HuH-7 (cell line): Measurements from ENCODE around the gene ALKBH4.
"Not testable (repeated sequence)": the region's sequence is repeated elsewhere in the genome, so short reads cannot be mapped to it uniquely, and the experiment has no call there.

ENCODE experiments used
- DNase-seq: peaks from one replicate; pipeline ENCODE4 v3.0.0; 2011; ENCODE audit warnings: low spot score

The ALKBH4 gene

DNA sequence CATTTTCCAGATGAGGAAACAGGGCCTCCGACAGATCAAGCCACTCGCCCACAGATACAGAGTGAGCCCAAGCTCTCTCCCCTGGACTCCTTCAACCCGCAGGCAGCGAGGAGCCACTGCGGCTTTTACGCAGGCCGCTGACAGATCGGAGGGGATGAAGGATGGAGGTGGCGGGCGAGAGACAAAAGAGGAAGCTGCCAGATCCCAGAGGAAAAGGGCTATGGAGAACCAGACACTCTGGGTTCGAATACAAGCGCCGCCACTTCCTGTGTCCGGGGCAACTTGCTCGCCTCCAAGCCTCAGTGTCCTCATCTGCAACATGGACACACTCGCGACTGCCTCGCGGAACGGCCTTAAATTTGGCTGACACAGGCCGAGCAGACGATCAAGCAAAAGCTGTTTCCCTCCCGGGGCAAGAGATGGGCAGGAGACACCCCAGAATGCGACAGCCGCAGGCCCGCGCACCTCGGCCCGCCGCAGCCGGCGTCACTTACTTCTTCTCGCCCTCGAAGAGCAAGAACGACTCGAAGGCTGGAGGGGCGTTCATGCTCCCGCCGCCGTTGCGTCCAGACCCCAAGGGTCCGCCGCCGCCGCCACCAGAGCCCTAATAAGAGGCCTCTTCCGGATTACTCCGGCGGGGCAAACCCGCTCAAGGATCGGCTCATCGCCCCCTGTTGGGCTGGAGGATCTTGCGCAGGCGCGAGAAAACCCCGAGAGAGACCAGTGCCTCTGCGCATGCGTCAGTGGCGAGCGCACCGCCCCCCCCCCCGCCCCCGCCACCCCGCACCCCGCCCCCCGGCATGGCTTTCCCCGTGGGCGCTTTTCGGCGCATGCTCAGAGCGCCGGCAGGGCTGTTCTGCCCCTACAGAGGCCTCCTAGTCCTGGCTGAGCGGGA, 13.9 kb upstream of the ALKBH4 start, which contains the start of gene POLR2J:
Gene POLR2J (minus strand): TSS at position 609 of the 895 bp plus-strand sequence. CDS start 62 bp downstream, at position 547.
- DNase-seq, result not testable (repeated sequence)

DNA sequence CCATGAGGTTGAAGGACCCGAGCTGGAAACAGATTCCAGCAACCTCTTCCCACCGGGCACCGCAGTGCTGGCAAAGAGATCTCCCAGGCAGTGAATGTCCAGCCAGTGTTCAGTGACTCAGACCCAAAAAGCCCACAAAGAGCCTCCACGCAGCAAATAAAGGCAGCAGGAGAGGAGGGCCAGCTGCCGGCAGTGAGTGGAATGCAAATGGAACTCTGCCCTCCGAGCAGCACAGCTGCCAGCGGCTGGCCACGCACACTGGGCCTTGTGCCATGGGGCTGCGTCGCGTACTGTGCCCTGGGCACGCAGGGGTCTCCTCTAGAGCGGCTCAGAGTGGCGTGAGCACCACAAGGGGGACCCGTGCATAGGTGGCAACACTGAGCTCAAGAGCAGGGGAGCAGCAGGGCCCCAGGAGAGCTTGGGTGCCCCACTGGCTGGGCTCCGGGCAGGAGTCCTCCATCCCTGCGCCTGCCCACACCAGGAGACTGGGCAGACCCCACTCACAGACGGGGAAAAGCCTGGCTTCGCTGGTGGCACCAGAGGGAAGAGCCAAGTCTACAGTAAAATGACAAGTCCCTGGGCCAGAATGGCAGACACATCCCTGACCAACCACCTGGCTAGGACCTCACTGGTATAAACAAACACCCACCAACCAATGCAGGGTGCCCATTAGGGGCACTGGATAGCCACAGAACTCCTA, 10.2 kb upstream of the ALKBH4 start:
- DNase-seq, result not testable (repeated sequence)

DNA sequence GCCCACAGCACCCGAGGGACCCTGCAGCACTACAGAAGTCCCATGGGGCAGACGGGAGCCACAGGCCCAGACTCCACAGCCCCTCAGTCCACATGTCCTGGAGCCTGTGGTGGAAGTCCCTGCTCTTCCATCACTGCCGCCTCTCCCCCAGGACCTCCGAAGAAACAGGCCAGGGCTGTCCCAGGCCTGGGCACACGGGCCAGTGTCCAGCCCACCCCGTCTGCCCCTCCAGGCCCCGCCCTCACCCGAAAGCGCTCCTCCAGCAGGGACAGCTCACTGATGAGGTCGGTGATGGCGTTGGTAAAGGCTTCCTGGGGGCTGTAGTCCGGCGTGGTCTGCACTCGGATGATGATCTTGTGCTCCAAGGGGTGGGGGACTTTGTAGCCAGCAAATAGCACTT, 9.5 kb upstream of the ALKBH4 start:
- DNase-seq, result not testable (repeated sequence)

DNA sequence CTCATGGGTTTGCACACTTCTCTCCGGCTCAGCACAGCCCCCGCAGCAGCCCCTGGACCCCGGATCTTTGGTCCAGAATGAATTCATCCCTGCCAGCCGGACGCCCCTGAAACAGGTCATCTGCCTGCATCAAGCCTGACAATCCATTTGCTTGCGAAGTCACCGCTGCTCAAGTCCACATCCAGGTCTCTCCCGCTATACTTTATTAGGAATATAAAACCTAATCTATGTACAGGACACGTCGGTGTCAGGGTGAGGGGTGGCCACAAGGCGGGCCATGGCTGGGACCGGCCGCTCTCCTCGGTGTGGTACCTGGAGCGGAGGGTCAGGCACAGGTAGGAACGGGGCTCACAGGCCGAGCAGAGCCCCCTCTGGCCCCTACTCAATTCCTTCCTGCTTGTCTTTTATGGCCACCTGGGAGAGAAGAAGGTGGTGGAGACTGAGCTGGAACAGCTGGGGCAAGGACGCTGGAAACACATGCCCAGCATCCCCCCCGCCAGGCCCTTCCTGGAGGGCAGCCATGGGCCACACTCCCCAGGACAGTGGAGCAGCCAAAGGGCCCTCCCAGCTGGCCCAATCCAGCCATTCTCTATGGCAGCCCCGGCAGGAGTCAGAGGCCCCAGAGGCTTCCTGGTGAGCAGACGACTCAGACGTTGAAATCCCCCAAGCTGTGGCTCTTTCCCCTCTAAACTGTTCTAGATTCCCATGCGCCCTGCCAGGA, 8.8 kb upstream of the ALKBH4 start:
- no peak for DNase-seq

DNA sequence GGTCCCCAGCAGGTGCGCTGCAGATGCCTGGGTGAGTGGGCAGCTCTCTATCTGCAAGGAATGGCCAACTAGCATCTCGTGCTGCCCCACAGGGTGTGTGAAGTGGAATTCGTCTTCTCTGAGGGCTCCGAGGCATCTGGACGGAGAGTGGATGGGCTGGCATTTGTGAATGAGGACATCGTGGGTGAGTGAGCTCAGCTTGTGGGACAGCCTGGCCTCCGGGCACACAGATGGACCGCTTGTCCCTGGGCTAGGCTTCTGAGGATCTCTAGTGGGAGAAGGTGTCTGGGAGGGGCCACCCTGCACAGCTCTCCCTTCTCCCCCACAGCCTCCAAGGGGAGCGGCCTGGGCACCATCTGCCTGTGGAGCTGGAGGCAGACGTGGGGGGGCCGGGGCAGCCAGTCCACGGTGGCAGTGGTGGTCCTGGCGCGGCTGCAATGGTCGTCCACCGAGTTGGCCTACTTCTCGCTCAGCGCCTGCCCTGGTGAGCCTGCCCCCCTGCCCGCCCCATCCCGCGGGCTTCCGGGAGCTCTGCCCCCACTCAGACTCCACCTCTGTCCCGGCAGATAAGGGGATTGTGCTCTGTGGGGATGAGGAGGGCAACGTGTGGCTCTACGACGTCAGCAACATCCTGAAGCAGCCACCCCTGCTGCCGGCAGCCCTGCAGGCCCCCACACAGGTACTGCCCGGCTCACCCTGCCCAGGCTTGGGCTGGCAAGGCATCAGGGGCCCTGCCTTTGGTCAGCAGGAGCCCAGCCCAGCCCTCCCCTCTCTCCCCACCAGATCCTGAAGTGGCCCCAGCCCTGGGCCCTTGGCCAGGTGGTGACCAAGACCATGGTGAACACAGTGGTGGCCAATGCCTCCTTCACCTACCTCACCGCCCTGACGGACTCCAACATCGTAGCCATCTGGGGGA, 7.7 kb upstream of the ALKBH4 start:
- no peak for DNase-seq

DNA sequence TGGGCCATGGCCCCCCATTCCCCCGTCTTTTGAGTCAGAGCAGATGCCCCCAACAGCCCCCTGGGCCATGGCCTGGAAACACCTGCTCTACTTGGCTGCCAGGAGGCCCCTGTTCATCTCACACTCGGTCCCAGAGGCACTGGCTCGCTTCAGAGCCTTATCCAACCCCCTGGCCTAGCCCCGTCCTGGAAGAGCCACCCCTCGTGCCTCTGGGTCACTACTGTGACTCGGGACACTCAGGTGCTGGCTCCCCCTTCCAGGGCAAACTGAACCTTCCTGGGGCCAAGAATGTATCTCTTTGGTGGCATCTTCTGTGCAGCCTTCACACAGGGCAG, 7.1 kb upstream of the ALKBH4 start:
- DNase-seq, result no peak

DNA sequence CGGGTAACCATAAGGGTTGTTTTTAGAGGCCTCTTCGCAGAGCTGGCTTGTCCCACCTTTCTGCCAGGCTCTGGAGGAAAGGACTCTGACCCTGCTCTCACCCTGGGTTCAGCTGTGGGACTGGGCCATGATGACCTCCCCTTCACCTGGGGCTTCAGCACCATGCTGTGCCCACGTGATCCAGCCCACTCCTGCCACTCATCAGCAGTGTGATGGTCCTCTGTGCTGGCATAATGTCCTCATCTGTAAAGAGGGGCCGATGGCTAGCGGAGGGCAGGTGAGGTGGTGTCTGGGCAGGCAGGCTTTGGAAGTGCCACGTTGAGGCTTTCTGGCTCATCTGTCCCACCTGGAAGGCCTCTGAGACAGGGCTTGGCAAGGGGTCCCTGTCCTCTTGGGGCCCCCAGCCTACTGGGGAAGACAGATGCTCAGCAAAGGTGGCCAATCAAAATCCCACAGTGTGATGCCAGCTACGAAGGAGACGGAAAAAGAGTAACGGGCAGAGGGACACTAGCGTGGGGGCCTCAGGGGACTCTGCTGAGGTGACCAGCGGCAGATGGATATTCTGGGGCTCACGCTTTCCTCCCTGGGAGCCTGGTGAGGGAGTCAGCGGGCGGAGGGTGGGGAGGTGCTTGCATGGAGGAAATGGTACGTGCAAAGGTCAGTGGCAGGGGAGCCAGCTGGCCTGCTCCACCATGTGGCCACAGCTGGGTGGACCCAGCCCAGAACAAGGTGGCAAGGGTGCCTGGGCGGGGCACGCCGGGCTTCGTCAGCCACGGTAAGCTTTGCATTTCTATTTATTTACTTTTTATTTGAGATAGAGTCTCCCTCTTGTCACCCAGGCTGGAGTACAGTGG, 5.5 kb upstream of the ALKBH4 start:
- no peak for DNase-seq

DNA sequence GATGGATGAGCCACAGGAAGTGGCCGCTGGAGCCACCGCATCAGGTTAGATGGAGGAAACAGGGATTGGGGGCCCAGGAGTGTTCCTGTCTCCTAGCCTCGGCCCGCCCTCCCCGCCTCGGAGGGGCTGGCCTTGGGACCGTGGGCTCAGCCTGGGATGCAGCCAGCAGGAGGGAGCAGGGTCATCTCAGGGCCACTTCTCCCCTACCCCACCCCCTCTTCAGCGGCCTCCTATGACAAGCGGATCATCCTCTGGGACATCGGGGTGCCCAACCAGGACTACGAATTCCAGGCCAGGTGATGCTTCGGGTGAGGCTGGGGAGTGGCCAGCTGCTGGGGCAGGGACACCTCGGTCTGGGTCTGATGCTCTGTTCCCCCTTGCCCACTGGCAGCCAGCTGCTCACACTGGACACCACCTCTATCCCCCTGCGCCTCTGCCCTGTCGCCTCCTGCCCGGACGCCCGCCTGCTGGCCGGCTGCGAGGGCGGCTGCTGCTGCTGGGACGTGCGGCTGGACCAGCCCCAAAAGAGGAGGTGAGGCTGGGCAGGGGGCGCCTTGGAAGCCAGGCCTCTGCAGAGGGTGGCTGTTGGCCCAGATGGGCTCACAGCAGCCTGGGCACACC, 4.8 kb upstream of the ALKBH4 start:
- no peak for DNase-seq

DNA sequence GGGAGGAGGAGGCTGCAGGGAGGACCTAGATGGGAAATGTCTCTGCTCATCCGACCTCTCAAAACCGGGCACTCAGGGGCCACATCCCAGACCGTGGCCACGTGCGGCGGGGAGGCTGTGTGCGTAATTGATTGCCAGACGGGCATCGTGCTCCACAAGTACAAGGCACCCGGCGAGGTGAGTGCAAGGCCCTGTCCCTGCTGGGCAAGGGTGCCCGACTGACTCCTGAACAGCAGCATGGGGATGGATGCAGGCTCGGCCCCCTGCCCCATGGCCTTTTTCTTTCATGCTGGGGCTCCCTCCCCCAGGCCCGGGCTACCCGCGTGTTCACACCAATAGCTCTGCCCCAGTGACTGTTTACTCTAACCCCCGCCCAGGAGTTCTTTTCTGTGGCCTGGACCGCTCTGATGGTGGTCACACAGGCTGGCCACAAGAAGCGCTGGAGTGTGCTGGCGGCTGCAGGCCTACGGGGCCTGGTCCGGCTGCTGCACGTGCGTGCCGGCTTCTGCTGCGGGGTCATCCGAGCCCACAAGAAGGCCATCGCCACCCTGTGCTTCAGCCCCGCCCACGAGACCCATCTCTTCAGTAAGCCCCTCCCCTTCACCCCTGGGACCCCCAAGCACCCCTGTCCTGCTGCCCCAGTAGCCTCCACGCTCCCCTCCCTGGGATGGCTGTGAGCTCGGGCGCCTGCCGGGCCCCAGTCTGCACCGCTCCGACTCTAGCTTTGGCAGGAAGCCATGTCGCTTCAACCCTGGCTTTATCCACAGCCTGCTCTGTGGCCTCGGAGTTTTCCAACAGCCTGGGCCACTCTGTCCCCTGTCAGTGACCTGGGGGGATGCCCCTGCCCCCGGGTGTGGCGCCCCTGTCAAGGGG, 4.1 kb upstream of the ALKBH4 start:
- no peak for DNase-seq

DNA sequence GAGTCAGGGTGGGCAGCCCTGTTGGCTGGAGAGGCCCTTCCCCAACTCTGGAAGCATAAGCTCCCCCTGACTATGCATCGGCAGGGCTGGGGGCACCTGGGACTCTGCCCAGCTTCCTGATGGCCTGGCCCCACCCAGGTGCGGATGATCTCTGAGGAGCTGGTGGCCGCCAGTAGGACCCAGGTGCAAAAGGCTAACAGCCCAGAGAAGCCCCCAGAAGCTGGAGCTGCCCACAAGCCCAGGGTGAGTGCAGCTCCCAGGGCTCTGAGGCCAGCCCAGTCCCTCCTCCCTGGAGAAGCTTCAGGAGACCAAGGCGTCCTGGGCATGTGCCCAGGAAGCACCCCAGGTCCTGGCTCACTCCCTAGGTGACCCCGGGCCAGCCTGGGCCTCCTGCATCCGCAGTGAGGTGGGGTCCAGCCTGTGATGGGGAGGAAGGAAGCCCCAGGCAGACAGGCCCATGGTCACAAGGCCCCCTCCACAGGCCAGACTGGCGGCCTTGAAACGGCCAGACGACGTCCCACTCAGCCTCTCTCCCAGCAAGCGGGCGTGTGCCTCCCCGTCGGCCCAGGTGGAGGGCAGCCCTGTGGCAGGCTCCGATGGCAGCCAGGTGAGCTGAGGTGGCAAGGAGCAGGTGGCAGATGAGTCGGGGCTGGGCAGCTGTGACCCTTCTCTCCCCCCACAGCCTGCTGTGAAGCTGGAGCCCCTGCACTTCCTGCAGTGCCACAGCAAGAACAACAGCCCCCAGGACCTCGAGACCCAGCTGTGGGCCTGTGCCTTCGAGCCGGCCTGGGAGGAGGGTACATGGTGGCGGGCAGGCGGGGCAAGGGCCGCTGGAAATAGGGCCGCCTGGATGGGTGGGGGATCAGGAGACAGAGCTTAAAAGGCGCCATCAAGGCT, 3.2 kb upstream of the ALKBH4 start:
- DNase-seq, result no peak

DNA sequence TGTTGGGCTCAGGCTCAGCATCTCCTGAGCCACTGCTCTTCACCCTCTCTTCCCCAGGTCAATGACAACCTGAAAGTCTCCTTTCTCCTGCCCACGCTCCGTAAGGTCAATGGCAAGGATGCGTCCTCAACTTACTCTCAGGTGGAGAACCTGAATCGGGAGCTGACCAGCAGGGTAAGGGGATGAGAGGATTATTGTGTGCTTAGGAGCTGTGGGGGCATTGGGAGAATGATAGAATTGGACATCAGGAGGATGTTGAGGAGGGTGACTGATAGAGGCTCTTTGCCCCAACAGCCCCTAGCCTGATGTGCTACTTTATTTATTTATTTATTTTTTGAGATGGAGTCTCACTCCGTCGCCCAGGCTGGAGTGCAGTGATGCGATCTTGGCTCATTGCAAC, 1.4 kb upstream of the ALKBH4 start:
- DNase-seq, result no peak

DNA sequence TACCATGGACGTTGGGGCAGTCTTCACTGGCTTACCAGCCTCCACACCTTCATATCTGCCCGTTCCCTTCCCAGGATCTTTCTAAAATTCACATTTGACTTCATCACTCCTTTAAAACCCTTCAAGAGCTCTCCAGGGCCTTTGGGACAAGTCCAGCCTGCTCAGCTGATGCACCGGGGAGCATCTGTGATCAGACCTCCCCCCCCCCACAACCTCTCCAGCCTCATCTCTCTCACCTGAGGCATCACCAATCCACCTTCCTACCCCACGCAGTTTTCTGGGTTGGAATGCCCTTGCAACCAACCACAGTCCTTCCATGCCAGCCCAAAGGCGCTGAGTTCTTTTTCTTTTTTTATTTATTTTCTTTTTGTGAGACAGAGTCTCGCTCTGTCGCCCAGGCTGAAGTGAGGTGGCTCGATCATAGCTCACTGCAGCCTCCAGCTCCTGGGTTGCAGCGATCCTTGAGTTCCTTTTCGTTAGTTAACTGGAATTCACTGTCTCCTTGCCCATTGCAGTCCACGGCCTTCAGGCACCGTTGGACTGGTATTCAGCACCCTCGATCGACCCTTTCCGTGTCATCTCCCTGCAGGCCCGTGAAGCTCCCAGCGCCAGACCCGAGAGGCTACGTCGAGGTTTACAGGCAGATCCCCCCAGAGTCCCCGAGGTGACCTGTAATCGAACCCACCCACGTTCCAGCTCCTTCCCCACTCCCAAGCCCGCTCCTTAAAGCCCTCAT, 654 bp downstream of the ALKBH4 start:
- no peak for DNase-seq

DNA sequence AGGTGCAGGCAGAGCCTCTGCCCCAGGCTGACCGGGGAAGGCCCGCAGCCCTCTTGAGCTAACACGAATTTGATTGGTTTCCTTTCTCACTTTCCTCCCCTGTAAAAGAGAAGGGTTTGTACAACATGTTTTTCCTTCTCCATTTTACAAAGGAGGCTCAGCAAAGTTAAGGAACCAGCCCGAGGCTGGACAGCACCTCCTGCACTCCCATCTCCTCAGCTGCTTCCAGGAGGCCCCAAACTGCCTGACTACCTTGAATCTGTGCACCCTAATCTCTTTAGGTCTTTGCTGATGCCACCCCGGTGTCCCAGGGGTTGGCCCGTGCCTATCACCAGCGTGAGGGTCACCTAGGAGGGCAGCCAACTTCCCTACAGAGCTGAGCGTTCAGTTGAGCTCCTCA, 4.2 kb downstream of the ALKBH4 start:
- no peak for DNase-seq

DNA sequence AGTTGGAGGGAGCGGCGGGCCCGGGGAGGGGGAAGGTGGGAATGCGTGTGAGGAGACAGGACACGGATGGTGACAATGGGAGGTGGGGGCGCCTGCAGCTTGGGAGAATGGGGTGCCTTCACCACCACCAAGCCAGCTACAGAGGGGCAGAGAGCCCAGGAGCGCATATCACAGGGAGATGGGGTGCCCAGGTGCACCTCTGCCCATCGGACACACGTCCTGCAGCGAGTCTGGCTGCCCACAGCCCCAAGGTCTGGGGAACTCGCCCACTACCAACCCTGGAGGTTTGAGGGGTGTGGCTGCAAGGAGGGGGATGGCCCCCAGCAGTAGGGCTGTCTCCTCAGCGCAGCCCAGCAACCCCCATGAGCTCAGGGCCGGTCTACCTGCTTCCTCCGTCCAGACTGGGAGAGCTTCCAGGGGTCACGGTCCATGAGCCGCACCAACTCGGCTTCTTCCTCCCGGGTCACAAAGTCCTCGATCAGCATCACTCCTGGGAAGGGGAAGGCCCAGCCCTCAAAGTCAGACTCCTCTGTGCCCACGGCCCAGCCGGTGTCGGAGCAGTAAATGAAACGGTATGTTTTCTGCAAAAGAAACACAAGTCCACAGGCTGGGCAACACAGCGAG, 5.3 kb downstream of the ALKBH4 start:
- DNase-seq, result no peak

DNA sequence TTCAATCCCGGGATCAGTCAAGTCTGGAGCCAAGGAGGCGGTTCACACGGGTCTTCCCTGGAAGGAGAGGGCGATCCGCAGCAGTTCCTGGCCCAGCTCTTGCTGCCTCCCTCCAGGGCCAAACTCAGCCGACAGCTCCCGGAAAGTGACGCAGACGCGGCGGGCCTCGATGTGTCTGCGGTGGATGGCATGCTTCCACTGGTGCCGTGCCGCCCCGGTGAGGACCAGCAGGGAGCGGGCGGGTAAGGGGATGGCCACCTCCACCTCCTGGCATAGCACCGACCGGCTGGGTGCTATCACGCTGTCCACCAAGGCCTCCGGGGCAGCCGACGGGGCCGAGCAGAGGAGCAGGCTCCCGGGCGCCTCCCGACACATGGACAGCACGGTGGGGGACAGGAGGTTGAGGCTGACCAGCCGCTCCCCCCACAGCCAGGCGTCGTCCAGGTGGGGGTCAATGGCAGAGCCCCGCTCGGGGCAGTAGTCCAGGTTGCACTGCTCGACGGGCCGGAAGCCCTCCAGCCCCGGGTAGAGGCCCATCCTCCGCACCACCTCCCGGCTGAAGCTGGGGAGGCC, 7.2 kb downstream of the ALKBH4 start:
- no peak for DNase-seq

DNA sequence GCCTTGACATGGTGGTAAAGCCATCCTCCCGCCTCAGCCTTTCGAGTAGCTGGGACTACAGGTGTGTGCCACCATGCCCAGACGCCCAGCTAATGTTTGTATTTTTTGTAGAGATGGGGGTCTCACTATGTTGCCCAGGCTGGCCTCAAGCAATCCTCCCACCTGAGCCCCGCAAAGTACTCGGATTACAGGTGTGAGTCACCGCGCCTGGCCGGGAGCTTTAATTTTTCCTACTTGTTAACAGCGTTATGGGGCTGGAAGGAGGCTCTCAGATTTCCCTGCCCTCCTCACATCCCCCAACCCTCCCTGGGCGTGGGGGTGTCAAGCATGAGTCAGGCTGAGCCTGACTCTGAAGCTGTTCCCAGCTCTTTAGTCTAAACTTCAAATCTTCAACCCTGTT, 8.3 kb downstream of the ALKBH4 start:
- no peak for DNase-seq

DNA sequence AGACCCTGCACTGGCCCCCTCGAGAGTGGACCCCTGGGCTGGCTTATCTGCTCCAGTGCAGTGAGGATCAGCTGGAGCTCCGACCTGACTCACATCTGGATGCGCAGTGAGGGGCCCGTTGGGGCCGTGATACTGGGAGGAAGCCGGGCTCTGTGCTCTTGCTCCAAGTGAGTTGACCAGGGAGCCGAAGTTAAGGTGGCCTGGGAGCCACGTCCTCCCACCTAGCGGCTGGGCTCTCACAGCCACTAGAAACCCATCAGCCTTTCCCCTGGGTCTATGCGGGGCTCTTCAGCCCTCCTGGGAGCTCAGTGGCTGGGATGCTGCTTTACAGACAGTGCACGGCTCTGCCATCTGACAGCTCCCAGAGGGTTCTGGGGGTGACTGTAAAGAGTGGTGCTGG, 9.1 kb downstream of the ALKBH4 start:
- no peak for DNase-seq
